Neural cell (in vitro differentiated cells): ENCODE results near the gene TMPRSS4. TPM values are rescaled to one million over a fixed set of nuclear protein-coding genes. Genes with fewer than 3 reads are reported as not detected.
"Not testable (repeated sequence)": the region's sequence is repeated elsewhere in the genome, so short reads cannot be mapped to it uniquely, and the experiment has no call there.

ENCODE experiments used
- H2AFZ ChIP-seq: fragments of 200-600, 300-800 bp; sonication (generic), shearing (Covaris generic); 2 replicates; pipeline ENCODE4 v1.6.0; 2014; ENCODE audit warnings: low read depth, mild to moderate bottlenecking, antibody characterized with exemption, low read length, moderate library complexity
- H3F3A ChIP-seq: fragments of 200-600 bp; shearing (Covaris generic); 2 replicates; pipeline ENCODE4 v1.6.1; 2016; ENCODE audit warnings: mild to moderate bottlenecking, moderate library complexity, mixed read lengths, antibody characterized with exemption, low read length; ENCODE audit not compliant: insufficient read depth, poor library complexity, severe bottlenecking
- H3K27ac ChIP-seq: fragments of 200-600, 300-800 bp; sonication (generic), shearing (Covaris generic); 2 replicates; pipeline ENCODE4 v1.5.1; 2014; ENCODE audit warnings: mild to moderate bottlenecking, low read length, moderate library complexity
- H3K27me3 ChIP-seq: fragments of 300-800, 200-600 bp; sonication (generic), shearing (Covaris generic); 2 replicates; pipeline ENCODE4 v1.6.0; 2014; ENCODE audit warnings: mild to moderate bottlenecking, low read depth, low read length, moderate library complexity; ENCODE audit not compliant: insufficient read depth
- H3K36me3 ChIP-seq: fragments of 300-800, 200-600 bp; sonication (generic), shearing (Covaris generic); 2 replicates; pipeline ENCODE4 v1.5.1; 2014; ENCODE audit warnings: mild to moderate bottlenecking, antibody characterized with exemption, low read length, moderate library complexity; ENCODE audit not compliant: insufficient read depth
- H3K4me2 ChIP-seq: fragments of 300-800, 200-600 bp; sonication (generic), shearing (Covaris generic); 2 replicates; pipeline ENCODE4 v1.6.0; 2014; ENCODE audit warnings: mild to moderate bottlenecking, low read length
- H3K4me3 ChIP-seq: fragments of 300-800, 200-600 bp; sonication (generic), shearing (Covaris generic); 2 replicates; pipeline ENCODE4 v1.5.1; 2014; ENCODE audit warnings: mild to moderate bottlenecking, low read length, moderate library complexity
- H3K79me2 ChIP-seq: fragments of 200-600 bp; shearing (Covaris generic); replicated peaks from 2 replicates; pipeline ENCODE4 v1.6.0; 2014; ENCODE audit warnings: mild to moderate bottlenecking, low read length, moderate library complexity; ENCODE audit not compliant: insufficient read depth
- H3K9ac ChIP-seq: fragments of 300-800, 200-600 bp; sonication (generic), shearing (Covaris generic); 2 replicates; pipeline ENCODE4 v1.6.1; 2016; ENCODE audit warnings: mild to moderate bottlenecking, low read length, mixed read lengths
- H3K9me2 ChIP-seq: fragments of 200-600 bp; shearing (Covaris generic); 2 replicates; pipeline ENCODE4 v1.6.1; 2016; ENCODE audit warnings: mild to moderate bottlenecking, low read length, mixed read lengths; ENCODE audit not compliant: insufficient read depth
- H3K9me3 ChIP-seq: fragments of 200-600, 300-800 bp; sonication (generic), shearing (Covaris generic); 2 replicates; pipeline ENCODE4 v1.6.1; 2016; ENCODE audit warnings: mild to moderate bottlenecking, mixed run types, low read length, moderate library complexity, mixed read lengths
- H4K20me1 ChIP-seq: fragments of 200-600 bp; shearing (Covaris generic); 2 replicates; pipeline ENCODE4 v1.6.1; 2016; ENCODE audit warnings: mild to moderate bottlenecking, mixed run types; ENCODE audit not compliant: insufficient read depth
- EP300 ChIP-seq: fragments of 450-650 bp; conservative IDR thresholded peaks from 2 replicates; pipeline ENCODE4 v1.6.1; 2014; ENCODE audit warnings: antibody characterized with exemption, mild to moderate bottlenecking, moderate library complexity; ENCODE audit not compliant: poor library complexity, severe bottlenecking
- EZH2 ChIP-seq: fragments of 200-600, 300-800 bp; shearing (Covaris generic), sonication (generic); IDR thresholded peaks from 2 replicates; pipeline ENCODE4 v1.6.1; 2014; ENCODE audit warnings: antibody characterized with exemption, low read length, borderline replicate concordance, mild to moderate bottlenecking; ENCODE audit not compliant: insufficient read depth, poor library complexity, severe bottlenecking
- MXI1 ChIP-seq: fragments of 450-650 bp; conservative IDR thresholded peaks from 2 replicates; pipeline ENCODE4 v1.6.1; 2014; ENCODE audit warnings: antibody characterized with exemption, mild to moderate bottlenecking; ENCODE audit not compliant: poor library complexity, severe bottlenecking
- POLR2AphosphoS5 ChIP-seq: IDR thresholded peaks from 2 replicates; pipeline ENCODE4 v1.6.1; 2012
- RAD21 ChIP-seq: fragments of 450-650 bp; conservative IDR thresholded peaks from 2 replicates; pipeline ENCODE4 v1.6.1; 2014; ENCODE audit warnings: antibody characterized with exemption, mild to moderate bottlenecking, moderate library complexity
- SMC3 ChIP-seq: fragments of 450-650 bp; conservative IDR thresholded peaks from 2 replicates; pipeline ENCODE4 v1.6.1; 2014; ENCODE audit warnings: antibody characterized with exemption, mild to moderate bottlenecking, moderate library complexity; ENCODE audit not compliant: poor library complexity
- TAF1 ChIP-seq: IDR thresholded peaks from 2 replicates; pipeline ENCODE4 v1.6.1; 2012; ENCODE audit warnings: low read depth
- polyA plus RNA-seq: library from polyadenylated mRNA; depleted of rRNA; stranded (reverse); fragments of >200 nt; gene quantifications from 2 replicates; pipeline ENCODE4 v1.2.3, GENCODE V29; 2014
- TF ChIP-seq, protein P1 (sequence below): fragments of 450-650 bp; IDR thresholded peaks from 2 replicates; pipeline ENCODE4 v1.5.1; 2014; ENCODE audit warnings: antibody characterized with exemption, mild to moderate bottlenecking, moderate library complexity; ENCODE audit not compliant: poor library complexity, severe bottlenecking
- TF ChIP-seq, protein P2 (sequence below): IDR thresholded peaks from 2 replicates; pipeline ENCODE4 v1.6.1; 2012; ENCODE audit warnings: borderline replicate concordance

Gene TMPRSS4
- polyA plus RNA-seq, 1 donor from 2014 or later, result not detected

DNA sequence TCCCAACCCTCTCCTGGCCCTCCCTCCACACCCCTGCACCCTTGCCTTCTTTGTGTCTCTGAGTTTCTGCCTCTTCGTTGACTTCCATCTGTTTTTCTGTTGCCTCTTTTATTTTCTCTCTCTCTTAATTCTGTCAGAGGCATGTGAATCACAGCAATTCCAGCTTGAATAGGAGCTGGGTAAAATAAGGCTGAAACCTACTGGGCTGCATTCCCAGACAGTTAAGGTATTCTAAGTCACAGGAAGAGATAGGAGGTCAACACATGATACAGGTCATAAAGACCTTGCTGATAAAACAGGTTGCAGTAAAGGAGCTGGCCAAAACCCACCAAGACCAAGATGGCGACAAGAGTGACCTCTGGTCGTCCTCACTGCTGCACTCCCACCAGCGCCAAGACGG is 14.2 kb upstream of the TMPRSS4 start:
- H3K9me3 ChIP-seq, H3K79me2 ChIP-seq, H3K36me3 ChIP-seq, H3K4me2 ChIP-seq, H3K27ac ChIP-seq, H3K4me3 ChIP-seq, H3F3A ChIP-seq, H3K9ac ChIP-seq, H4K20me1 ChIP-seq, H3K27me3 ChIP-seq, H3K9me2 ChIP-seq, H2AFZ ChIP-seq: not testable (repeated sequence)

DNA sequence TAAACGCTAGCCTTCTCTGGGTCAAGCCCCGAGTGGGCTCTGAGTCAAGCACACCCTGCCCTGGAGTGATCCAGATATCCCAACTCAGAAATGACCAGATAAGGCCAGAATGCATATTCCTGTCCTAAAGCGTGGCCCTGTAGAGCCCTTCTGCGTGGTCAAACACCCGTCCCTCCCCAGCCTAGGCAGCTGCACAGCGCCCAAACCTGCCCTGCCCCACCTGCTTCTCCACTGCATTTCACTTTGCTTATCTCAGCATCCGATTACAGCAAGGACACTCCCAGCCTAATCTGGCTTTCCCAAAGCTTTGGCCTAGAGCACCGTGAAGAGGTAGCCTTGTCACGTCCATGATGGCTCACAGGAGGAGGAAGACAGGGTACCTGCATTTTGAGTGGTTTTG is 11.9 kb upstream of the TMPRSS4 start:
- Histone ChIP-seq H3K27me3 (no peaks in the 10 kb centered on the region), H3K27ac (no peak overlapping the region), H3K79me2 (no peaks in the 10 kb centered on the region), H3K4me3 (no peak overlapping the region), H4K20me1 (no peaks in the 10 kb centered on the region), H3F3A (no peaks in the 10 kb centered on the region), H3K4me2 (no peak overlapping the region), H3K9me3 (no peaks in the 10 kb centered on the region), H2AFZ (no peak overlapping the region), H3K9ac (no peak overlapping the region), H3K36me3 (no peaks in the 10 kb centered on the region), H3K9me2 (no peaks in the 10 kb centered on the region)
- TF ChIP-seq SMC3 (no peak), EZH2 (no peak), POLR2AphosphoS5 (no peak), MXI1 (no peak), EP300 (no peak), TAF1 (no peak), RAD21 (no peak)
- TF ChIP-seq, protein P1, sequence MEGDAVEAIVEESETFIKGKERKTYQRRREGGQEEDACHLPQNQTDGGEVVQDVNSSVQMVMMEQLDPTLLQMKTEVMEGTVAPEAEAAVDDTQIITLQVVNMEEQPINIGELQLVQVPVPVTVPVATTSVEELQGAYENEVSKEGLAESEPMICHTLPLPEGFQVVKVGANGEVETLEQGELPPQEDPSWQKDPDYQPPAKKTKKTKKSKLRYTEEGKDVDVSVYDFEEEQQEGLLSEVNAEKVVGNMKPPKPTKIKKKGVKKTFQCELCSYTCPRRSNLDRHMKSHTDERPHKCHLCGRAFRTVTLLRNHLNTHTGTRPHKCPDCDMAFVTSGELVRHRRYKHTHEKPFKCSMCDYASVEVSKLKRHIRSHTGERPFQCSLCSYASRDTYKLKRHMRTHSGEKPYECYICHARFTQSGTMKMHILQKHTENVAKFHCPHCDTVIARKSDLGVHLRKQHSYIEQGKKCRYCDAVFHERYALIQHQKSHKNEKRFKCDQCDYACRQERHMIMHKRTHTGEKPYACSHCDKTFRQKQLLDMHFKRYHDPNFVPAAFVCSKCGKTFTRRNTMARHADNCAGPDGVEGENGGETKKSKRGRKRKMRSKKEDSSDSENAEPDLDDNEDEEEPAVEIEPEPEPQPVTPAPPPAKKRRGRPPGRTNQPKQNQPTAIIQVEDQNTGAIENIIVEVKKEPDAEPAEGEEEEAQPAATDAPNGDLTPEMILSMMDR, result no peak
- TF ChIP-seq, protein P2, sequence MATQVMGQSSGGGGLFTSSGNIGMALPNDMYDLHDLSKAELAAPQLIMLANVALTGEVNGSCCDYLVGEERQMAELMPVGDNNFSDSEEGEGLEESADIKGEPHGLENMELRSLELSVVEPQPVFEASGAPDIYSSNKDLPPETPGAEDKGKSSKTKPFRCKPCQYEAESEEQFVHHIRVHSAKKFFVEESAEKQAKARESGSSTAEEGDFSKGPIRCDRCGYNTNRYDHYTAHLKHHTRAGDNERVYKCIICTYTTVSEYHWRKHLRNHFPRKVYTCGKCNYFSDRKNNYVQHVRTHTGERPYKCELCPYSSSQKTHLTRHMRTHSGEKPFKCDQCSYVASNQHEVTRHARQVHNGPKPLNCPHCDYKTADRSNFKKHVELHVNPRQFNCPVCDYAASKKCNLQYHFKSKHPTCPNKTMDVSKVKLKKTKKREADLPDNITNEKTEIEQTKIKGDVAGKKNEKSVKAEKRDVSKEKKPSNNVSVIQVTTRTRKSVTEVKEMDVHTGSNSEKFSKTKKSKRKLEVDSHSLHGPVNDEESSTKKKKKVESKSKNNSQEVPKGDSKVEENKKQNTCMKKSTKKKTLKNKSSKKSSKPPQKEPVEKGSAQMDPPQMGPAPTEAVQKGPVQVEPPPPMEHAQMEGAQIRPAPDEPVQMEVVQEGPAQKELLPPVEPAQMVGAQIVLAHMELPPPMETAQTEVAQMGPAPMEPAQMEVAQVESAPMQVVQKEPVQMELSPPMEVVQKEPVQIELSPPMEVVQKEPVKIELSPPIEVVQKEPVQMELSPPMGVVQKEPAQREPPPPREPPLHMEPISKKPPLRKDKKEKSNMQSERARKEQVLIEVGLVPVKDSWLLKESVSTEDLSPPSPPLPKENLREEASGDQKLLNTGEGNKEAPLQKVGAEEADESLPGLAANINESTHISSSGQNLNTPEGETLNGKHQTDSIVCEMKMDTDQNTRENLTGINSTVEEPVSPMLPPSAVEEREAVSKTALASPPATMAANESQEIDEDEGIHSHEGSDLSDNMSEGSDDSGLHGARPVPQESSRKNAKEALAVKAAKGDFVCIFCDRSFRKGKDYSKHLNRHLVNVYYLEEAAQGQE, result no peak

DNA sequence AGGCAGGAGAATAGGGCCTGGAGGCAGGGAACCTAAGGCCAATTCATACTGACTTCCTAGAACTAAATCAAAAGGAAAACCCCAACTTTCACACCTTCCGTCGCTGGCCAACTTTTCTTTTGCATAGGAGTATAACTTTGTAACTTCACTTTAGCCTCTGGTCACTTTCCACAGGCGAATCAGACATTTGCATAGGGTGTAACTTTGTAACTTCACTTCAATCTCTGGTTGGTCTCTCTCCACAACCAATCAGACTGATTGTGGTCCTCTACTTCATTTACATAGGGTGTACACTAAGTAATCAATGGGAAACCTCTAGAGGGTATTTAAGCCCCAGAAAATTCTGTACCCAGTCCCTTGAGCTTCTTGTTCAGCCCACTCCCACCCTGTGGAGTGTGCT is 11.5 kb upstream of the TMPRSS4 start:
- no peaks in the 10 kb centered on the region for H3K9me3 ChIP-seq
- no peaks in the 10 kb centered on the region for H3K27me3 ChIP-seq
- no peaks in the 10 kb centered on the region for H3K9me2 ChIP-seq
- H3K27ac ChIP-seq, result no peak overlapping the region
- TF ChIP-seq, protein P2, result no peak
- TF ChIP-seq TAF1 (no peak), EP300 (no peak), EZH2 (no peak)
- no peak overlapping the region for H2AFZ ChIP-seq
- H3K79me2 ChIP-seq, result no peaks in the 10 kb centered on the region
- no peak overlapping the region for H3K9ac ChIP-seq
- no peaks in the 10 kb centered on the region for H4K20me1 ChIP-seq
- H3K4me3 ChIP-seq, result no peak overlapping the region
- H3K4me2 ChIP-seq, result no peak overlapping the region
- H3K36me3 ChIP-seq, result no peaks in the 10 kb centered on the region
- no peaks in the 10 kb centered on the region for H3F3A ChIP-seq
